ENCODE data around the gene RAVER1.
"Not testable (repeated sequence)": the region's sequence is repeated elsewhere in the genome, so short reads cannot be mapped to it uniquely, and the experiment has no call there.

The RAVER1 gene, protein sequence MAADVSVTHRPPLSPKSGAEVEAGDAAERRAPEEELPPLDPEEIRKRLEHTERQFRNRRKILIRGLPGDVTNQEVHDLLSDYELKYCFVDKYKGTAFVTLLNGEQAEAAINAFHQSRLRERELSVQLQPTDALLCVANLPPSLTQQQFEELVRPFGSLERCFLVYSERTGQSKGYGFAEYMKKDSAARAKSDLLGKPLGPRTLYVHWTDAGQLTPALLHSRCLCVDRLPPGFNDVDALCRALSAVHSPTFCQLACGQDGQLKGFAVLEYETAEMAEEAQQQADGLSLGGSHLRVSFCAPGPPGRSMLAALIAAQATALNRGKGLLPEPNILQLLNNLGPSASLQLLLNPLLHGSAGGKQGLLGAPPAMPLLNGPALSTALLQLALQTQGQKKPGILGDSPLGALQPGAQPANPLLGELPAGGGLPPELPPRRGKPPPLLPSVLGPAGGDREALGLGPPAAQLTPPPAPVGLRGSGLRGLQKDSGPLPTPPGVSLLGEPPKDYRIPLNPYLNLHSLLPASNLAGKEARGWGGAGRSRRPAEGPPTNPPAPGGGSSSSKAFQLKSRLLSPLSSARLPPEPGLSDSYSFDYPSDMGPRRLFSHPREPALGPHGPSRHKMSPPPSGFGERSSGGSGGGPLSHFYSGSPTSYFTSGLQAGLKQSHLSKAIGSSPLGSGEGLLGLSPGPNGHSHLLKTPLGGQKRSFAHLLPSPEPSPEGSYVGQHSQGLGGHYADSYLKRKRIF

GRCh38 chr19:10332965-10333757, at the start of gene RAVER1:
Gene RAVER1 (minus strand): TSS chr19:10333529. CDS start chr19:10333507, 22 bp downstream.
- DNase-seq: peak; percentile 98

DNA sequence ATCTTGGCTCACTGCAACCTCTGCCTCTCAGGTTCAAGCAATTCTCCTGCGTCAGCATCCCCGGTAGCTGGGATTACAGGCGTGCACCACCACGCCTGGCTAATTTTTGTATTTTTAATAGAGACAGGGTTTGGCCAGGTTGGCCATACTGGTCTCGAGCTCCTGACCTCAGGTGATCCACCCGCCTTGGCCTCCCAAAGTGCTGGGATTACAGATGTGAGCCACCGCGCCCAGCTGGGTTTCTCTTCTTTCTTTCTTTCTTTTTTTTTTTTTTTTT, 49.8 kb upstream of the RAVER1 start:
- DNase-seq: not testable (repeated sequence)

DNA sequence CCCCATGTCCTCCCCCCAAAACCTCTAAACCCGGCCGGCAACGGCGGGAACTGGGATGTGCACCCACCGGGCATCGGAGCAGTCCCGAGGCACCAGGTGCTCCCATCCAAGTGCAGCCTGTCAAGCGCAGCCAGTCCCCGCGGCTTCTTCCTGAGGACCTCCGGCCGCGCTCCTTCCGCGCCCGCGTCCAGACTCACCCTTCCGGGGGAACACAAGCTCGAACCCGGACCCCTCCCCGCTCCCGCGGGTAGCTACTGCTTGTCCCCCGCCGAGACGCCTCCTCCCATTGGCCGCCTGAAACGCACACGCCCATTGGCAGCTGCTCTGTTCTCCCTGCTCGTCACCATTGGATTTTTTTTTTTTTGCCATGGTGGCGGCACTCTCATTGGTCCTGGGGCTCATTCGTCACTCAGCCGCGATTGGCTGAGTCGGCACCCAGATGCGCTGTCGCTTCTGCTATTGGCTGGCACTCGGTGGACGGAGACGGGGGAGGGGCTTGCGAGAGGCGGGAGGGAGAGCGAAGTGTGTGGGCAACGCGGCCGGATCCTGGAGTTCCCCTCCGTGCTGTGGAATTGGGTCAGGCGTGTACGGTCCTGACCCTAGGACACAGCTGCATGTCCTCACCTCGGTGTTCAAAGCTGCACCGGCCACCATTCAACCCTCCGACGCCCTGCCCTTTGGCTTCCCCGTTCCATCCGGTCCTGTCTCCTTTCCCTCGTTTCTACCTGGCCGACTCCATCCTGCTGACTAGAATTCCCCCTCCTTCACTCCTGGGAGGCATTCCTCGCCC, 47.2 kb upstream of the RAVER1 start, which contains the start of gene TYK2:
Gene TYK2 (minus strand): TSS at position 260 of the 790 bp plus-strand sequence. CDS start 2,166 bp downstream, outside the sequence.
- DNase-seq: peak; percentile 98

DNA sequence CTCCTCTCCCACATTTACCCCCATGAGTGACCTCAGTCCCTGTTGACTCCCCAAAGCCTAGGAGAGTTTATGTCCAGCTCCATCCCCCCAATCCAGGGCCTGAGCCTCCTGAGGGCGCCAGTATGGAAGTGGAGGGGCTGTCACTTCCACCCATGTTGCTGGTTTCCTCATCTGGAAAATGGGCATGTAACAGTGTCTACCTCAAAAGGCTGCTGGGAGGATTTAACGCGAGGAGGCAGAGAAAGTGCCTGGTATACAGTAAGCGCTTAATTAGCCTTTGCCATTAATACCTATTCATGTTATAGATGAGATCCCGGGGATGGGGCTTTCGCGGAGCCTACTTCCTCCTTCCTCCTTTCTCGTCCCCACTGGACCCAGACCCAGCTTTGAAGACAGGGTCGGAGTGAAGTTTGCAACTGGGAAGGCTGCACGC, 46.6 kb upstream of the RAVER1 start:
- DNase-seq: no peak

DNA sequence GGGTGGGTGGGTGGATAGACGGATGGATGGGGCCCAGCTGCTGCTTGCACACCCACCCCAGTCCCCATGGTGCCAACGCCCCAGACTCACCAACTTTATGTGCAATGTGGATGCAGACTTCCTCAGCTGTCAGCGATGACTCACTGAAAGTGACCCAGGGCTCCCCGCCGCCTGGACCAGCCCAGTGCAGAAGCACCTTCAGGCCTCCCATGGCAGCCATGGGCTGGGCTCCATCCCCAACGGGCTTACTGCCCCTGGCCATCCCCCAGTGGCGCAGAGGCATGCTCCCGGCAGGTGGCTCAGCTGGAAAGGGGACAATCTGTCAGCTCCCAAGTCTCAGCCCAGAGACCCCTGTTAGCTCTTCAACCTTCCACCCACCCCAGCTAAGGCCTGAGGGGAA, 44.8 kb upstream of the RAVER1 start:
- DNase-seq: no peak

DNA sequence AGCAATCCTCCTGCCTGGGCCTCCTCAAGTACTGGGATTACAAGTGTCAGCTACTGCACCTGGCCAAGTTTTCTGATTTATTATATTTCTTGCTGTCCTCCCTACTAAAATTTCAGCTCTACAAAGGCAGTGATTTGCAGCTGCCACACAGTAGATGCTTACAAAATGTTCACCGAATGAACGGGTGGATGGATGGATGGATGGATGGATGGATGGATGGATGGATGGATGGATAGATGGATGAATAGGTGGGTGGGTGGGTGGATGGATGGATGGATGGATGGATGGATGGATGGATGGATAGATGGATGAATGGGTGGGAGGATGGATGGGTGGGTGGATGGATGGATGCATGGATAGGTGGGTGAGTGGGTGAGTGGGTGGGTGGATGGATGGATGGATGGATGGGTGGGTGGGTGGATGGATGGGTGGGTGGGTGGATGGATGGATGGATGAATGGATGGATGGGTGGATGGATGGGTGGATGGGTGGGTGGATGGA, 43.9 kb upstream of the RAVER1 start:
- not testable (repeated sequence) for DNase-seq

GRCh38 chr19:10374931-10375330, 41.6 kb upstream of the RAVER1 start:
- no peak for DNase-seq

- DNase-seq: peak; percentile 53
Measured at GRCh38 chr19:10372690-10373089, 39.4 kb upstream of the RAVER1 start.

DNA sequence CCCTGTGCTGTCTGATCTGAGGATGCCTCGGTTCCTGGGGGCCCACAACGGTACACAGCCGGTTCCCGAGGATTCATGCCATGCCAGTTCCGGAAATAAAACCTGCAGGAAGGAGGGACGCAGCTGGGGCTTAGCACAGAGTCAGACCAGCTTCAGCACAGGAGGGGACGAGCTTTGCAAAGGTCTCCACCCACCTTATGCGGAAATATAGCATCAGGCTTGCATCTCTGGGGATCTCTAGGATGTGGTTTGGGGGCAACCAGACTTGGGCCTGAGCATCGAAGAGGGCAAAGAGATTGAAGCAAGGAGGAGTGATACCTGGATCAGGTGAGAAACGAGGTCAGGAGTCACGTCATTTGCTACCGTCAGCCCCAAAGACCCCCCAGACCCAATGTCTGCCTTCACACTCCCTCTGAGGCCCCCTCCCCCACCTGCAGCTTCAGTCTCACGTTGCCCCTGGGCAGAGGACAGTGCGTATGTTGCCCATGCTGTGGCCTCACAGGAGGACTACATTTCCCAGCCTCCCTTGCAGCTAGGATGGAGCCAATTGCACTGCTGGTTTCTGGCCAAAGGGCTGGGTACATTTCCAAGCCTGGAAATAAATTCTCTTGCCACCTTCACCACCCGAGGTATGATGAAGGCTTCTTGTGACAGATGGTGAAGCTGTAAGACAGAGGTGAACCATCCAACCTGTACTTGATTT, 34.9 kb upstream of the RAVER1 start:
- DNase-seq: no peak

DNA sequence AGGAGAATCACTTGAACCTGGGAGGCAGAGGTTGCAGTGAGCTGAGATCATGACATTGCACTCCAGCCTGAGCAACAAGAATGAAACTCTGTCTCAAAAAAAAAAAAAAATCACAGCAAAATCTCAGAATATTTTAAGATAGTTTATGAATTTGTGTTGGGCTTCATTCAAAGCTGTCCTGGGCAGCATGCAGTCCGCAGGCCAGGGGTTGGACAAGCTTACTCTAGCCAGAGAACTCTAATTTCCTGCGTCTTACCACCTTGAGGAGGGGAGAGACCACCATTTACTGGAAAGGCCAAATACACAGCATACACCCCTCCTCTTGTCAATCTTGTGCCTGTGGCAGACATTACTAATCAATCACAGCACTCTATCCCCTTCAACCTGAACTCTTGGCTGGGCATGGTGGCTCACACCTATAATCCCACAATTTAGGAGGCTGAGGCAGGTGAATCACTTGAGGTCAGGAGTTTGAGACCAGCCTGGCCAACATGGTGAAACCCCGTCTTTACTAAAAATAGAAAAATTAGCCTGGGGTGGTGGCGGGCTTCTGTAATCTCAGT, 33.7 kb upstream of the RAVER1 start:
- DNase-seq: not testable (repeated sequence)

DNA sequence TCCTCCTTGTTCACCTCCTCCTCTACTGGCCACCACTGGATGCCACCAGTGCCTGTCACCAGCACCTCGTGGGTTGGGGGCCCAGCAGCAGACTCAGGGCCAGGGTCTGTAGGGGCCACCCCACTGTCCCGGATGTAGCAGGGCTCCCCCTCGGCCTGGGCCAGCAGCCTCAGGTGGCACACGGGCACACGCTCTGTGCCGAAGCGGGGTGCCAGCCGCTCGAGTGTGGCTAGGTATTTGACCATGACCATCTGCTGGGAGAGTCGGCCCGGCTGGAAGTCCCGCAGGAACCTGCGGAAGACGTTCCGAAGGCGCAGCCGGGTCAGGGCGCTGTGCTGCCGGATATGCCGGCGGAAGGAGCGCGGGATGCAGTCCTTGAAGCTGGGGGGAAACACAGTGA, 32.2 kb upstream of the RAVER1 start:
- DNase-seq: no peak

DNA sequence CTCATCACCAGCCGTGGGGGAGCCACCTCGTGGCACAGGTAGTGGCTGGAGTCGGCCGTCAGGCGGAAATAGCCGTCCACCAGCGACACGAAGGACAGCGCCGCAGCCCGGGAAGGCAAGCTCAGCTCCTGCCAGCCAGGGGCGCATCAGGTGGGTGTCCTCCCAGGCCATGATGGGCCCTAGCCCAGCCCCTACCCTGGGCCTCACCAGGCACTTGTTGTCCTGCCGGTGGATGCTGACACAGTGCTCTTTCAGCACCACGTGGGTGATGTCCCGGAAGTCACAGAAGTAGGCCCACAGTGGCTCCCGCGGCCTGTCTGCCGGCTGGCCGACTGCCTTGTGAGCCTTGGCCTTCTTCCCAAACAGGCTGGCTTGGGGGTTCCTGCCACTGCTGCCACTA, 31.3 kb upstream of the RAVER1 start:
- DNase-seq: no peak

DNA sequence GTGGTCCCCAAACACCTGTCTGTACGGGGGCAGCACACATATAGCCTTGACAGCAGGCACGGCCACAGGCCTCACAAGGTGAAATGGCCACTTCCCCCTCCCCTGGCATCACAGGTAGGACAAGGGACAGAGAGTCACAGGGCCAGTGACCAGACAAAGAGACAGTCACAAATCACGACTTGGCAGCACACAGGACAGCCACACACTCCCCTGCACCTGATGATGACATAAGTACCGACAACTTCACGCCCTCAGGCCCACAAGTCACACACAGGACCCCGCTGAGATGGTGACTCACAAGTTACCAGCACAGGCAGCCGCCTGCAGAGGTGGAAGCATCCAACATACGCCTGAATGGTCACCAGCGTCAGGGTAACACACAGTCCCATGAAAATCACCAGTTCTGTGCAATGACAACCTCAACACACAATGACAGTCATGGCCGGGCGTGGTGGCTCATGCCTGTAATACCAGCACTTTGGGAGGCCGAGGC, 30.5 kb upstream of the RAVER1 start:
- DNase-seq: no peak

DNA sequence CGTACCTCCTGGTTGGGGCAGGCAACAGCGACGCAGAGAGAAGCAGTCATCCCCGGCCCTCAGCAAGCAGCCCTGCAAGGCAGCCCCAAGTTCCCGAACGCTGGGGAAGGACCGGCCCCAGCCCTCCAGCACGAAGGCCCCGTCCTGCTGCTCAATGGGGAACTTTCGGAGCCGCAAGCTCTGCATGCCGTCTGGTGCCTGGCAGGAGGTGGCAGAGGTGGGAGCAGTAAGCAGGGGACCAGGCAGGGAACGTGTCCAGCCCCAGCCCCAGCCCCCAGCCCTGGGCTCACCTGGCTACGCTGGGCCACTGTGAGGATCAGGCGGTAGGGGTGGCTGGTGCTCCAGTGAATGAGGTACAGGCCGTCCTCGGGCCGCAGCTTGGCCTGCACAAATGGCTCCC, 28.9 kb upstream of the RAVER1 start:
- DNase-seq: no peak

DNA sequence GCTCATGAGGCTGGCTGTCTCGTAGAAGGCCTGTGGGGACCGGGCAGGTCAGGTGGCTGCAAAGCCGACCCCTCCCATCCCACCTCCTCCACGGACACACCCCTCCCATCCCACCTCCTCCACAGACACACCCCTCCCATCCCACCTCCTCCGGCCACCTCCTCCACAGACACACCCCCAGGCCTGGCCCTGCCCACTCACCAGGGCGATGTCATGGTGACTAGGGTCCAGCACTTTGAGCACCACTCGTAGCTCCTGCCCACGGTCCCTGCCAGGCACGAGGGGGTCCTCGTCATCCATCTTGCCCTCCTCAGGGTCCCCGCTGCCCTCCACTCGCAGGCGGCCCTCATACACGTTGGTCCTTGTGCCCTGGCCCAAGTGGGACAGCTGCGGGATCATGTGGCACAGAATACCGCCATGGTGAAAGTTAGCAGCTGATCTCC, 28.3 kb upstream of the RAVER1 start:
- no peak for DNase-seq

GRCh38 chr19:10356431-10356830, 23.1 kb upstream of the RAVER1 start:
- no peak for DNase-seq

DNA sequence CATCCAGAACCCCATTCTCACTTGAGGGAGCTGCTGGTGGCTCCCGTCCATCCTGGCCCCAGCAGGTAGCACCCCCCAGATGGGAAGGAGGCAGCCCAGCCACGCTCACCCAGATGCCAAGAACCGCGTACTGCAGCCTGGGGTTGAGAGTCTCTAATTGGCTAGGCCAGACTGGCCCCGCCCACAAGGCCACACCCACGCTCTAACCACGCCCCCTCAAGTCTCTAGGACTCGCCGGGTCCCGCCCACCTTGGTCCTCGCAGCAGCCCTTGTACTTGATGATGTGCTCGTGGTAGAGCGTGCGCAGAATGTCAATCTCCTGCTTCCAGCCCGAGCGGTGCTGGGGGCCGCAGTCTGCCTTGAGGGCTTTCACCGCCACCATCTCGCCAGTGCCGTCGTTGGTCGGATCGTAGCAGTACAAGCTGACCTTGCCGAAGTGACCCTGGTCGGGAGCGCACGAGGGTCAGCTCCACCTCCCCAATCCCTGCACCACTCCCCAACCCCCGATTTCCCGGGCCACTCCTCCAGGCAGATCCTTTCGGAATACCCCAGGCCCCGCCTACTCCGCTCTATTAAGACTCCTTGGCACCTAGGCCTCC, 20.6 kb upstream of the RAVER1 start:
- peak; percentile 37 for DNase-seq

- DNase-seq: no peak
Measured at GRCh38 chr19:10352764-10353671, 19.7 kb upstream of the RAVER1 start.

DNA sequence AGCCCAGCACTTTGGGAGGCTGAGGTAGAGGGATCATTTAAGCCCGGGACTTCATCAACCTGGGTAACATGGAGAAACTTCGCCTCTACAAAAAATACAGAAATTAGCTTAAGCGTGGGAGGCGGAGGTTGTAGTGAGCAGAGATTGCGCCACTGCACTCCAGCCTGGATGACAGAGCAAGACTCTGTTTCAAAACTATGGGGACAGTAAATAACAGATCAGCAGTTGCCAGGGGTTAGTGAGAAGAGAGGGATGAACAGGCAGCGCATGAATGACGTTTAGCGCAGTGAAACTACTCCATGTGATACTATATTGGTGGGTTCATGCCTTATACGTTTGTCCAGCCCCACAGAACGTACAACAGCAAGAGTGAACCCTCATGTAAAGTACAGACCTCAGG, 13.2 kb upstream of the RAVER1 start:
- peak; percentile 60 for DNase-seq

GRCh38 chr19:10344780-10345179, 11.5 kb upstream of the RAVER1 start:
- no peak for DNase-seq
